ENCODE results near the gene GPATCH8. TPM values are rescaled to one million over a fixed set of nuclear protein-coding genes. Genes with fewer than 3 reads are reported as not detected.

Gene GPATCH8
- total and polyA plus RNA-seq, 7 experiments from 2014 or later = 40.2 to 88.5 (median 67.6) TPM

DNA sequence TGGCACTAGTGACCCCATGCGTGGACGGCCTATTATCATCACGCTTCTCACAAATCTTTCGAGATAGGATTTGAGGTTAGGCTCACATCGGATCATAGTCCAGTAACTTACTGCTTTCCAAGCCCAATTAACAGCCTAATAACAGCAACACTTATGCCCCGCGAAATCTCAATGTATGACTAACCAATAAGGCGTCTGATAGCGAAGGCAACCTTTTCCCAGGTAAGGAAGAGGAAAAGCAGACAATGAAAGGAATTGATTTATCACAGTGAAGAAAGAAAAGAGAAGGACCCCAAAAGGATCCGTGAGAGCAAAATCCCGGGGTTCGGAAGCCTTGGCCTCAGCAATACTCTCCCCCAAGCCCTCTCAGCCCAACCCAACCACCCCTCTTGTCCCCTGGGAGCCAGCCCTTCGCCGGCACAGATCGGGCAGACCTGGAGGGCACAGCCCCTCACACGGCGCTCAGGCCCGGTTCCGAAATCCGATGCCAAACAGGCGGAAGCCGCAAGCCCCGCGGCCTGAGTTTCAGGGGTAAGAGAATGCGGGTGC is 534 bp downstream of the GPATCH8 start:
- H3K27ac Mint-ChIP-seq = peak overlapping the region; percentile 91 to 99 (median 97)
- peaks cover 0 to 5% (median 4%) of the 10 kb centered on the region in 5 donors for H3K27me3 Mint-ChIP-seq
- peaks cover 0 to 12% (median 2%) of the 10 kb centered on the region in 5 donors for H3K36me3 Mint-ChIP-seq
- H3K4me1 Mint-ChIP-seq = peaks cover 29 to 57% (median 46%) of the 10 kb centered on the region in 7 donors
- Histone ChIP-seq H3K27ac (ENCODE audit: low read depth, low read length) (peak overlapping the region; percentile 93), H3K4me1 (ENCODE audit: control insufficient read depth in 2 of 2, insufficient read depth in 2 of 2, low read length in 2 of 2) (peaks cover 18 to 28% of the 10 kb centered on the region in 2 donors), H3K9me3 (ENCODE audit: control insufficient read depth in 2 of 3, low read length in 3 of 3) (no peaks in the 10 kb centered on the region), H3K4me3 (ENCODE audit: low read length) (peak overlapping the region; percentile 84), H3K36me3 (ENCODE audit: control insufficient read depth in 2 of 3, insufficient read depth in 3 of 3, low read length in 3 of 3) (peaks cover 0 to 7% (median 0%) of the 10 kb centered on the region in 3 experiments), H3K27me3 (ENCODE audit: control insufficient read depth in 2 of 2, insufficient read depth in 2 of 2, low read length in 2 of 2) (no peaks in the 10 kb centered on the region)
- CTCF ChIA-PET = no interaction called here
- POLR2A ChIA-PET = interaction anchor here (1.0 to 1.9 kb wide), 4 partner anchors 12 to 316 kb away, joined by 3 to 7 read pairs (median 4); partner anchors contain the start of gene TMUB2
- DNase-seq (peak in 2 of 9 donors; percentile 5 to 45), ATAC-seq (peak; percentile 7)
- intact Hi-C loops (cut with micrococcal nuclease) = loop anchor here (1.0 to 10.0 kb wide), 8 partner anchors 54 to 488 kb away; partner anchors contain the start of genes FZD2 (in 1 of the 2), KIF18B (in 1 of the 2), TMEM101 (in 1 of the 2) and TMUB2 (in 1 of the 2)
- H3K9me3 Mint-ChIP-seq = peaks cover 0 to 2% (median 0%) of the 10 kb centered on the region in 11 donors
- peak overlapping the region; percentile 92 to 99 (median 98) for H3K4me3 Mint-ChIP-seq

DNA sequence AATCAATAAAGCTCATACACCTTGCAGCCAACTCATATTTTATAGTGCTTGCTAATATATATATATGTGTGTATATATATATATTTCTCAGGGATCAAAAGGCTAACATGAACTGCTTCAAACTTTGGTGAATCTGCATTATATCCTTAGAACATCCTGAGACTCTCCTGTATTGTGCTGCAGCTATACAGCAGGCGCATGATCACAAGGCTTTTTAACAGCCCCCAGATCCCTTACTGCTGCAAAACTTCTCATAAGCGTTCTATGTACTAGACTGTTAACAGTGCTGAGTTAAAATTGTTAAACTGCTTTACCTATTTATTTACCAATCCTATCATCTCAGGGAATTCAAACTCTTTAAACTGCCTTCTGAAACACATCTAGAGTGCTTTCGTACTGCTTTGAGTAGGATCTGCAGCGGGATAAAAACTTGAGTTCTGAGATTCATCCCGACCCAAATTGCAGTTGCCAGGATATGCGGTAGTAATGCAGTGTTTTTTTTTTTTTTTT is 1.3 kb downstream of the GPATCH8 start:
- peak overlapping the region; percentile 92 to 99 (median 98) for H3K4me3 Mint-ChIP-seq
- peaks cover 34 to 62% (median 51%) of the 10 kb centered on the region in 7 donors for H3K4me1 Mint-ChIP-seq
- Histone ChIP-seq H3K9me3 (ENCODE audit: control insufficient read depth in 2 of 3, low read length in 3 of 3) (no peaks in the 10 kb centered on the region), H3K27ac (ENCODE audit: low read depth, low read length) (peak overlapping the region; percentile 93), H3K36me3 (ENCODE audit: control insufficient read depth in 2 of 3, insufficient read depth in 3 of 3, low read length in 3 of 3) (peaks cover 0 to 7% (median 0%) of the 10 kb centered on the region in 3 experiments), H3K4me1 (ENCODE audit: control insufficient read depth in 2 of 2, insufficient read depth in 2 of 2, low read length in 2 of 2) (peaks cover 18 to 28% of the 10 kb centered on the region in 2 donors), H3K27me3 (ENCODE audit: control insufficient read depth in 2 of 2, insufficient read depth in 2 of 2, low read length in 2 of 2) (no peaks in the 10 kb centered on the region), H3K4me3 (ENCODE audit: low read length) (peak overlapping the region; percentile 84)
- no peak for DNase-seq
- no peaks in the 10 kb centered on the region for H3K9me3 Mint-ChIP-seq
- intact Hi-C loops (cut with micrococcal nuclease) = loop anchor here (2.0 to 10.0 kb wide), 7 partner anchors 55 to 487 kb away; partner anchors contain the start of genes FZD2 (in 1 of the 2), KIF18B (in 1 of the 2), TMEM101 (in 1 of the 2) and TMUB2 (in 1 of the 2)
- ATAC-seq = no peak
- peaks cover 0 to 4% (median 2%) of the 10 kb centered on the region in 5 donors for H3K27me3 Mint-ChIP-seq
- peaks cover 0 to 11% (median 2%) of the 10 kb centered on the region in 5 donors for H3K36me3 Mint-ChIP-seq
- ChIA-PET POLR2A (no interaction called here), CTCF (no interaction called here)
- H3K27ac Mint-ChIP-seq = peak overlapping the region in 8 of 9 donors; percentile 91 to 99 (median 97)

DNA sequence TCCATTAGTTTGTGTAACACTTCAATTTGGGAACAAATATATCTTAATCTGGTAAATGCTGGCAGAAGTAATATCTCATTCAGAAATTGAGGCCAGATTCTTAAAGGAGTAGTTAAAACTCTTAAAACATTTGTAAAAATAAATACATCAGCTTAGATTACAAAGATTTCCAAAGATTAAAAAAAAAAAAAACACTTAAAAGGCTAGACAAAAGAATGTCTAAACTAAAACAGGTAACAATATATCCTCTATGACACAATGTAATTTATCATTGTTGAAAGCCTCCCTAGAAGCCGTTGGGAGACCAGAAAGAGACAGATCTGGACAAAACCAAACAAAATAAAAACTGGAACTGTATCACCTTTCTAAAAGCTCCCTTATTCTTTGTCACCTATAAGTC is 3.5 kb downstream of the GPATCH8 start:
- H3K4me1 Mint-ChIP-seq = peaks cover 41 to 83% (median 70%) of the 10 kb centered on the region in 7 donors

DNA sequence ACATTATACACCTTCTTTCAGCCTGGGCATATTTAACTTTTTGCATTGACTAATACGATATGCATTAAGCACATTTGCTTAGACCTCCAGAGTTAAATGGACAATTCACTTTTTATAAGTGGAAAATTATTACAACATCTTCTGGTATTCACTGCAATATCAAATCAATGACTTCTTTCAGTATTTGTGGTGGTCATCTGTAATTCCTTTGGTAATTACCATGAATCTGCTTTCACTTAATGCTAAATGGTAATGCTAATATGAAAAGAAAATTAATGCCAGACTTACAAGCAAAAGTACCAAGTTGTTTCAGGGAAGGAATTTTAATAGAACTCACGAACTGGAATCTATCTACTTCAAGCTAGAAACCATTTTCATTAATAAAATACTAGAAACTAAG is 6.4 kb downstream of the GPATCH8 start:
- Mint-ChIP-seq H3K4me1 (peaks cover 42 to 91% (median 85%) of the 10 kb centered on the region in 7 donors), H3K4me3 (peak overlapping the region in 3 of 10 donors; percentile 13 to 32 (median 30)), H3K9me3 (no peaks in the 10 kb centered on the region), H3K27me3 (no peaks in the 10 kb centered on the region), H3K27ac (no peak overlapping the region), H3K36me3 (peaks cover 0 to 16% (median 5%) of the 10 kb centered on the region in 5 donors)
- ChIA-PET POLR2A (no interaction called here), CTCF (interaction anchor here (0.7 kb wide), 1 partner anchor 1763 kb away, joined by 3 read pairs; no protein-coding TSS in a partner anchor)
- intact Hi-C loops (cut with micrococcal nuclease) = no loop called here
- no peak overlapping the region for H3K4me3 ChIP-seq (ENCODE audit: low read length)
- ATAC-seq (no peak), DNase-seq (no peak)
- H3K36me3 ChIP-seq (ENCODE audit: control insufficient read depth in 2 of 3, insufficient read depth in 3 of 3, low read length in 3 of 3) = no peaks in the 10 kb centered on the region
- H3K4me1 ChIP-seq (ENCODE audit: control insufficient read depth in 2 of 2, insufficient read depth in 2 of 2, low read length in 2 of 2) = peaks cover 11 to 29% of the 10 kb centered on the region in 2 donors
- no peak overlapping the region for H3K27ac ChIP-seq (ENCODE audit: low read depth, low read length)
- H3K9me3 ChIP-seq (ENCODE audit: control insufficient read depth in 2 of 3, low read length in 3 of 3) = no peaks in the 10 kb centered on the region
- H3K27me3 ChIP-seq (ENCODE audit: control insufficient read depth in 2 of 2, insufficient read depth in 2 of 2, low read length in 2 of 2) = no peaks in the 10 kb centered on the region

More for the DNA sequence above, 3.5 kb downstream of the GPATCH8 start:
- Histone ChIP-seq H3K4me3 (ENCODE audit: low read length) (no peak overlapping the region), H3K27me3 (ENCODE audit: control insufficient read depth in 2 of 2, insufficient read depth in 2 of 2, low read length in 2 of 2) (no peaks in the 10 kb centered on the region), H3K4me1 (ENCODE audit: control insufficient read depth in 2 of 2, insufficient read depth in 2 of 2, low read length in 2 of 2) (peaks cover 18 to 30% of the 10 kb centered on the region in 2 donors), H3K27ac (ENCODE audit: low read depth, low read length) (no peak overlapping the region), H3K9me3 (ENCODE audit: control insufficient read depth in 2 of 3, low read length in 3 of 3) (no peaks in the 10 kb centered on the region), H3K36me3 (ENCODE audit: control insufficient read depth in 2 of 3, insufficient read depth in 3 of 3, low read length in 3 of 3) (peaks cover 0 to 7% (median 0%) of the 10 kb centered on the region in 3 experiments)
- Mint-ChIP-seq H3K27me3 (peaks cover 0 to 2% (median 0%) of the 10 kb centered on the region in 5 donors), H3K36me3 (peaks cover 0 to 6% (median 4%) of the 10 kb centered on the region in 5 donors), H3K27ac (no peak overlapping the region), H3K9me3 (no peaks in the 10 kb centered on the region), H3K4me3 (peak overlapping the region in 8 of 10 donors; percentile 31 to 98 (median 69))
- ChIA-PET POLR2A (no interaction called here), CTCF (no interaction called here)
- DNase-seq = no peak
- no peak for ATAC-seq
- intact Hi-C loops (cut with micrococcal nuclease) = loop anchor here (5.0 to 10.0 kb wide), 4 partner anchors 297 to 485 kb away; partner anchors contain the start of genes KIF18B (in 1 of the 2), TMEM101 (in 1 of the 2) and TMUB2 (in 1 of the 2)

DNA sequence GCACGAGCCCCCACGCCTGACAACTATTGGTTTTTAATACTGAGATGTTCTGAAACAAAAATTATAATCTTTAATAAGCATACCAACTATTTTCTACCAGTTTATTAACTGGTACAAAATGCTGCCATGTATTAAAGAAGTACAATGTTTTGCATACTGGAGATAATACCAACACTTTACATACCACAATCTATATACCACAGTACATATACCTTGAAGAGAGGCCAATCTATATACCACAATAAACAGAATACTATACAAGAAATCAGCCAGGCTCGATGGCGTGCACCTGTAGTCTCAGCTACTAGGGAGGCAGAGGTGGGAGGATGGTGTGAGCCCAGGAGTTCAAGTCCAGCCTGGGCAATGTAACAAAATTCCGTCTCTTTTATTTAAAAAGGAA is 9.9 kb downstream of the GPATCH8 start:
- peaks cover 0 to 21% (median 20%) of the 10 kb centered on the region in 5 donors for H3K36me3 Mint-ChIP-seq
- ATAC-seq = no peak
- no peaks in the 10 kb centered on the region for H3K9me3 ChIP-seq (ENCODE audit: control insufficient read depth in 2 of 3, low read length in 3 of 3)
- CTCF ChIA-PET = no interaction called here
- no peaks in the 10 kb centered on the region for H3K27me3 ChIP-seq (ENCODE audit: control insufficient read depth in 2 of 2, insufficient read depth in 2 of 2, low read length in 2 of 2)
- H3K4me1 Mint-ChIP-seq = peaks cover 17 to 78% (median 69%) of the 10 kb centered on the region in 7 donors
- H3K4me1 ChIP-seq (ENCODE audit: control insufficient read depth in 2 of 2, insufficient read depth in 2 of 2, low read length in 2 of 2) = peaks cover 4 to 18% of the 10 kb centered on the region in 2 donors
- no peak for DNase-seq
- no peaks in the 10 kb centered on the region for H3K27me3 Mint-ChIP-seq
- H3K27ac ChIP-seq (ENCODE audit: low read depth, low read length) = no peak overlapping the region
- no peak overlapping the region for H3K27ac Mint-ChIP-seq
- intact Hi-C loops (cut with micrococcal nuclease) = no loop called here
- POLR2A ChIA-PET = no interaction called here
- no peak overlapping the region for H3K4me3 ChIP-seq (ENCODE audit: low read length)
- H3K36me3 ChIP-seq (ENCODE audit: control insufficient read depth in 2 of 3, insufficient read depth in 3 of 3, low read length in 3 of 3) = peaks cover 0 to 4% (median 0%) of the 10 kb centered on the region in 3 experiments
- H3K9me3 Mint-ChIP-seq = no peaks in the 10 kb centered on the region
- H3K4me3 Mint-ChIP-seq = no peak overlapping the region

DNA sequence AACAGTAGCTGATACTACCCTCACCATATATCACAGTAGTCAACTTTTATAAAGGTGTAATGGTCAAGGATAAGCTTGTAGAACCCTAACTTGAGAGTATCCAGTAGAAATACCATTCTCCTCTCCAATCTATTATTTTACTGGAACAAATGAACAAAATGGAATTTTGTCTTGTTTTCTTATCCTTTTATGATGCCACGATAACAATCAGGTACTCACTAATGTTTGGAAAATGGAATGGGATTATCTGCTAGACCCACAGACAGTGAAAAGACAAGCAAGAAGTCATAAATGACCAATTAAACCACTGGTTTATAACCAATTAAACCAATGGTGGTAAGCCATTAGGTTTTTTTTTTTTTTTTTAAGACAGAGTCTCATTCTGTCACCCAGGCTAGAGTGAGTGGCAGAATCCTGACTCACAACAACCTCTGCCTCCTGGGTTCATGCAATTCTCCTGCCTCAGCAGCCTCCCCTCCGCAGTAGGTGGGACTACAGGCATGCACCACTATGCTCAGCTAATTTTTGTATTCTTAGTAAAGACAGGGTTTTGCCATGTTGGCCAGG is 10.4 kb downstream of the GPATCH8 start:
- no peak for DNase-seq
- Mint-ChIP-seq H3K9me3 (no peaks in the 10 kb centered on the region), H3K27ac (no peak overlapping the region), H3K27me3 (no peaks in the 10 kb centered on the region), H3K36me3 (peaks cover 0 to 21% (median 20%) of the 10 kb centered on the region in 5 donors), H3K4me3 (no peak overlapping the region), H3K4me1 (peaks cover 14 to 73% (median 64%) of the 10 kb centered on the region in 7 donors)
- no peaks in the 10 kb centered on the region for H3K9me3 ChIP-seq (ENCODE audit: control insufficient read depth in 2 of 3, low read length in 3 of 3)
- CTCF ChIA-PET = no interaction called here
- no peak overlapping the region for H3K4me3 ChIP-seq (ENCODE audit: low read length)
- no peaks in the 10 kb centered on the region for H3K27me3 ChIP-seq (ENCODE audit: control insufficient read depth in 2 of 2, insufficient read depth in 2 of 2, low read length in 2 of 2)
- intact Hi-C loops (cut with micrococcal nuclease) = no loop called here
- POLR2A ChIA-PET = no interaction called here
- H3K36me3 ChIP-seq (ENCODE audit: control insufficient read depth in 2 of 3, insufficient read depth in 3 of 3, low read length in 3 of 3) = peaks cover 0 to 4% (median 0%) of the 10 kb centered on the region in 3 experiments
- H3K27ac ChIP-seq (ENCODE audit: low read depth, low read length) = no peak overlapping the region
- peaks cover 4 to 16% of the 10 kb centered on the region in 2 donors for H3K4me1 ChIP-seq (ENCODE audit: control insufficient read depth in 2 of 2, insufficient read depth in 2 of 2, low read length in 2 of 2)
- ATAC-seq = no peak
